ENCODE results near the gene SNX9.
A peak's percentile ranks its signal among the peaks of the same experiment; 100 is the strongest.

SNX9 gene

DNA sequence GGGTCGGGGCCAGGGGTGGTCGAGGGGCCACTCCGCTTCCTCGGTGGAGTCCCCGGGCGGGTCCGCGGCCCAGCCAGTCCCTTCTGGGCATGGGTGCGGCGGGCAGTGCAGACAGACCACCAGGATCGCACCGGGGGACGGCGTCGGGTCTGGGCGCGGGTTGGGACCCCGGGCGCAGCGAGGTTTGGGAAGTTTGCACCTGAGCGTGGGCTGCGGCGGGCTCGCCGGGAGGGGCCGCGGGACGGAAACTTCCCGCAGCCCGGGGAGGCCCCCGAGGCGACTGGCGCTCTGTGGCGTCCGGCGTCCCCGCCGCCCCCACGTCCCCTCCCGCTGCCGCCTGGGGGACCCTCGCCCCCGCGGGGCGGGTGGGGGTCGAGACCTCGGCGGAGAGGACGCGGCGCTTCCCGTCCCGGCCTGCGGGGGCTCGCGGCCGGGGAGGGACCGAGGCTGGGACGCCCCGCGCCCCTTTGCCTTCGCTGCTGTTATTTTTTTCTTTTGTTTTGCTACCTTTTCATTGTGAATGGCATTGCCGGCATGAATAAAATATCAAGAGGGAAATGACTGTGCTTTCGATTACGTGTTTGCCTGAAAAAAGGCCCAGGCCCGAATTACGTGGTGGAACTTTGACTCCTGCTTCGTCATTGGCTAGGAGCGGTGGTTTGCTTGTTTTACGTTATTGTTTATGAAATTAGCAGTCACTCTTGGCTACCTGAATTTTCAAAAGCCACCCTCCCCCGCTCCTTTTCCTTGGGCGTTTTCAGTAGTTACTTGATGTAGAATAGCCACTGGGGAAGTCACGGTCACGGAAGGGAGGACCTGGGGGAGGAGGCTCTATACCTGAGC, 703 bp downstream of the SNX9 start:
- Histone ChIP-seq H3K9ac (ENCODE audit: low read depth, low read length, poor library complexity) (peak overlapping the region; percentile 97), H3K14ac (ENCODE audit: low read length) (peak overlapping the region; percentile 78), H3K9me3 (replicated peaks in 1 of 2; ENCODE audit: control insufficient read depth in 2 of 2, insufficient read depth in 1 of 2, low read depth in 1 of 2, low read length in 2 of 2) (no peaks in the 10 kb centered on the region), H2BK5ac (ENCODE audit: low read length) (no peak overlapping the region), H3K36me3 (replicated peaks in 1 of 2; ENCODE audit: control insufficient read depth in 2 of 2, insufficient read depth in 2 of 2, low read length in 2 of 2) (peaks cover 0 to 3% of the 10 kb centered on the region in 2 donors), H3K4me3 (ENCODE audit: low read length in 2 of 2) (peak overlapping the region; percentile 57 to 87), H3K79me1 (ENCODE audit: low read depth, low read length) (no peaks in the 10 kb centered on the region), H4K91ac (ENCODE audit: low read depth, low read length, poor library complexity) (no peak overlapping the region), H3K27me3 (ENCODE audit: control insufficient read depth in 3 of 3, insufficient read depth in 3 of 3, low read depth in 1 of 3, low read length in 3 of 3) (peaks cover 0 to 11% (median 2%) of the 10 kb centered on the region in 3 experiments), H3K27ac (replicated peaks; ENCODE audit: low read length) (peak overlapping the region; percentile 65), H3K4me1 (ENCODE audit: control insufficient read depth in 2 of 2, insufficient read depth in 1 of 2, low read depth in 1 of 2, low read length in 2 of 2) (peaks cover 0 to 1% of the 10 kb centered on the region in 2 donors), H2BK12ac (ENCODE audit: low read length) (no peak overlapping the region), H2AK5ac (ENCODE audit: low read depth, low read length) (peak overlapping the region; percentile 65), H2BK15ac (ENCODE audit: low read length) (peak overlapping the region; percentile 79), H2BK120ac (ENCODE audit: low read depth, low read length) (peak overlapping the region; percentile 13), H3K4ac (ENCODE audit: low read length) (no peak overlapping the region), H3K4me2 (ENCODE audit: insufficient read depth, low read length, poor library complexity, severe bottlenecking) (peak overlapping the region; percentile 54), H3K18ac (ENCODE audit: low read length) (peak overlapping the region; percentile 99), H4K8ac (ENCODE audit: low read depth, low read length) (no peak overlapping the region), H2AFZ (ENCODE audit: low read length) (peak overlapping the region; percentile 94), H3K23ac (ENCODE audit: low read depth, low read length, poor library complexity) (peak overlapping the region; percentile 71)
- WGBS, 2 donors (ENCODE audit: extremely low coverage in 2 of 2, insufficient read length in 2 of 2, insufficient replicate concordance in 1 of 2), result no CpG with 5 or more reads among the region's 74 CpGs
- no peak for DNase-seq (ENCODE audit: low spot score)

DNA sequence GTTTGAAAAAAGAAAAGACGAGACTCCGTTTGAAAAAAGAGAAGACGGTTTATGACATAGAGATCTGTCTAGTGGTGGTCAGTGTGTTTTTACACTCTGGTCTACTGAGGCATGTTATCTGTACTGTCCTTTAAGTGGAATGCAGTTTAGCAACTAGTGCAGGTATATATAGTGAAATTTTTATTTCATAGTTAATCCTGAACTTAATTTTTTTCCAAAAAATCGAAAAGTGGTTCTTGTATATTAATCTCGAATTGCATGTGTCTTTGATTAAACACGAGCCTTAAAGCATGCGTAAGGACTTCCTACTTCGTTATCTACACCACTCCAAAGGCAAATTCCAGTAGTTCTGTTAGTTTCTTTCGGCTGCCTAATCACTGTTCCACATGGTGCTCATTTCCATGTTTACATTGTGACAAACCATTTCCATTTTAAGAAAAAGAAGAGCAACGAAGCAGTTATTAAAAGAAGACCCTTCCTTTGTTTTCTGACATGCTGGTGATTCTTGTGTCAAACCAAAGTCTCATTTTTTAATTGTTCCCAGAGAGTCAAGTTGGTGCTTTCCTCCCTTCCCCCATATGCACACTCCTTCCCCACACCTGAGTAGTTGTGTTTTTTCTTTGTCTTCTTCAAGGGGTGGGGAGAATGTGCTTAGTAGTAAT, 2.3 kb downstream of the SNX9 start:
- no peak overlapping the region for H2AK5ac ChIP-seq (ENCODE audit: low read depth, low read length)
- H3K36me3 ChIP-seq (replicated peaks in 1 of 2; ENCODE audit: control insufficient read depth in 2 of 2, insufficient read depth in 2 of 2, low read length in 2 of 2), result peaks cover 0 to 5% of the 10 kb centered on the region in 2 donors
- H2BK12ac ChIP-seq (ENCODE audit: low read length), result no peak overlapping the region
- no peak overlapping the region for H3K27ac ChIP-seq (replicated peaks; ENCODE audit: low read length)
- H3K27me3 ChIP-seq (ENCODE audit: control insufficient read depth in 3 of 3, insufficient read depth in 3 of 3, low read depth in 1 of 3, low read length in 3 of 3), result peaks cover 0 to 11% (median 2%) of the 10 kb centered on the region in 3 experiments
- H4K91ac ChIP-seq (ENCODE audit: low read depth, low read length, poor library complexity), result no peak overlapping the region
- H3K14ac ChIP-seq (ENCODE audit: low read length), result no peak overlapping the region
- H3K79me1 ChIP-seq (ENCODE audit: low read depth, low read length), result no peaks in the 10 kb centered on the region
- H3K9me3 ChIP-seq (replicated peaks in 1 of 2; ENCODE audit: control insufficient read depth in 2 of 2, insufficient read depth in 1 of 2, low read depth in 1 of 2, low read length in 2 of 2), result peaks cover 0 to 1% of the 10 kb centered on the region in 2 donors
- no peak overlapping the region for H2BK5ac ChIP-seq (ENCODE audit: low read length)
- no peak for DNase-seq (ENCODE audit: low spot score)
- H3K4me2 ChIP-seq (ENCODE audit: insufficient read depth, low read length, poor library complexity, severe bottlenecking), result no peak overlapping the region
- H2BK120ac ChIP-seq (ENCODE audit: low read depth, low read length), result no peak overlapping the region
- H3K4me3 ChIP-seq (ENCODE audit: low read length in 2 of 2), result no peak overlapping the region
- no CpG with 5 or more reads among the region's 10 CpGs for WGBS, 2 donors (ENCODE audit: extremely low coverage in 2 of 2, insufficient read length in 2 of 2, insufficient replicate concordance in 1 of 2)
- no peak overlapping the region for H2BK15ac ChIP-seq (ENCODE audit: low read length)
- H3K23ac ChIP-seq (ENCODE audit: low read depth, low read length, poor library complexity), result no peak overlapping the region
- H2AFZ ChIP-seq (ENCODE audit: low read length), result no peak overlapping the region
- H3K9ac ChIP-seq (ENCODE audit: low read depth, low read length, poor library complexity), result no peak overlapping the region
- peaks cover 2 to 3% of the 10 kb centered on the region in 2 donors for H3K4me1 ChIP-seq (ENCODE audit: control insufficient read depth in 2 of 2, insufficient read depth in 1 of 2, low read depth in 1 of 2, low read length in 2 of 2)
- H4K8ac ChIP-seq (ENCODE audit: low read depth, low read length), result no peak overlapping the region
- H3K4ac ChIP-seq (ENCODE audit: low read length), result no peak overlapping the region
- H3K18ac ChIP-seq (ENCODE audit: low read length), result no peak overlapping the region

DNA sequence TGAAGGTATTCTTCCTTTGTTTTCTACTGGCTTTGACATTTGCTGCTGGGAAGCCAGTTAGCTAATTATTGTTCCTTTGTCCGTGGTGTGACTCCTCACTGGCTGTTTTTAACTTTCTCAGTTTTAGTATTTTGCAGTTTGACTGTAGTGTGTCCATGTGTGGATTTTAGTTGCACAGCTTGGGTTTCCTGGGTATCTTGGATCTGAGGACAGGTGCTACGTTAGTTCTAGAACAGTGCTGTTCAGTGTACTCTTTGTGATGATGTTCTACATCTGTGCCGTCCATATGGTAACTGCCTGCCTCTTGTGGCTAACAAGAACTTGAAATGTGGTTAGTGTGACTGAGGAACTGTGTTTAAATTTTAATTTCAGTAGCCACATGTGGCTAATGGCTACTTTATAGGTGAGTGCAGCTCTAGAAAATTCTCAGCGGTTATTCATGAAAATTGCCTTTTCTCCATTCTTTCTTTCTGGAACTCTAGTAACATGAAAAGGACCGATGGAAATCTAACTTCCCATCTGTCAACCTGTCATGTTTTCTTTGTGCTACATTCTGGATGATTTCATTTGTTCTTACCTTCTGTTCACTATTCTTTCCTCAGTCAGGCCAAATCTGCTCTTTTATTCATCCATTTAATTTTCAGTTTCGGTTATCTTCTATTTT, 7.4 kb downstream of the SNX9 start:
- H3K4ac ChIP-seq (ENCODE audit: low read length), result no peak overlapping the region
- no peaks in the 10 kb centered on the region for H3K27me3 ChIP-seq (ENCODE audit: control insufficient read depth in 3 of 3, insufficient read depth in 3 of 3, low read depth in 1 of 3, low read length in 3 of 3)
- no peak overlapping the region for H2BK5ac ChIP-seq (ENCODE audit: low read length)
- H2BK12ac ChIP-seq (ENCODE audit: low read length), result no peak overlapping the region
- peak overlapping the region; percentile 22 for H3K27ac ChIP-seq (replicated peaks; ENCODE audit: low read length)
- no peak overlapping the region for H3K4me2 ChIP-seq (ENCODE audit: insufficient read depth, low read length, poor library complexity, severe bottlenecking)
- H3K4me1 ChIP-seq (ENCODE audit: control insufficient read depth in 2 of 2, insufficient read depth in 1 of 2, low read depth in 1 of 2, low read length in 2 of 2), result peaks cover 20 to 28% of the 10 kb centered on the region in 2 donors
- no peak overlapping the region for H3K4me3 ChIP-seq (ENCODE audit: low read length in 2 of 2)
- no peak overlapping the region for H3K14ac ChIP-seq (ENCODE audit: low read length)
- no peak overlapping the region for H2BK15ac ChIP-seq (ENCODE audit: low read length)
- H4K91ac ChIP-seq (ENCODE audit: low read depth, low read length, poor library complexity), result no peak overlapping the region
- DNase-seq (ENCODE audit: low spot score), result no peak
- H3K9ac ChIP-seq (ENCODE audit: low read depth, low read length, poor library complexity), result no peak overlapping the region
- no peak overlapping the region for H2AFZ ChIP-seq (ENCODE audit: low read length)
- H3K9me3 ChIP-seq (replicated peaks in 1 of 2; ENCODE audit: control insufficient read depth in 2 of 2, insufficient read depth in 1 of 2, low read depth in 1 of 2, low read length in 2 of 2), result peaks cover 0 to 8% of the 10 kb centered on the region in 2 donors
- no peak overlapping the region for H3K18ac ChIP-seq (ENCODE audit: low read length)
- H4K8ac ChIP-seq (ENCODE audit: low read depth, low read length), result no peak overlapping the region
- H3K23ac ChIP-seq (ENCODE audit: low read depth, low read length, poor library complexity), result no peak overlapping the region
- H3K36me3 ChIP-seq (replicated peaks in 1 of 2; ENCODE audit: control insufficient read depth in 2 of 2, insufficient read depth in 2 of 2, low read length in 2 of 2), result peaks cover 0 to 5% of the 10 kb centered on the region in 2 donors
- no peak overlapping the region for H2AK5ac ChIP-seq (ENCODE audit: low read depth, low read length)
- H2BK120ac ChIP-seq (ENCODE audit: low read depth, low read length), result no peak overlapping the region
- H3K79me1 ChIP-seq (ENCODE audit: low read depth, low read length), result no peaks in the 10 kb centered on the region
- WGBS, 2 donors (ENCODE audit: extremely low coverage in 2 of 2, insufficient read length in 2 of 2, insufficient replicate concordance in 1 of 2), result no CpG with 5 or more reads among the region's 6 CpGs

DNA sequence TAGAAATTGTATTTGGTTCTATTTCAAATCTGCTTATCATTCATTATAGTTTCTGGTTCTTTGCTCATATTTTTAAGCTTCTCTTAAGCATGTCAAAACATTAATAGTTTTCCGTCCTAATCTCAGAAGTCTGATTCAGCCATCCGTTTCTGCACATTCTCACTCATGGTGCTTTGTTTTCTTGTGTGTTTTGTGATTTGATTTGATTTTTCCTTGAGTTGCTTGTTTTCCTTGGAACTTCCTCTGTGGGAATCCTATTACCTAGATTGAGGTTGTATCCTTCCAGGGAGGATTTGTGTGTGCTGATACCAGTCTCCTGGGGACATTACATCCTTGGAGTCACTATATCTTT, 7.9 kb downstream of the SNX9 start:
- Histone ChIP-seq H4K91ac (ENCODE audit: low read depth, low read length, poor library complexity) (no peak overlapping the region), H3K14ac (ENCODE audit: low read length) (no peak overlapping the region), H3K23ac (ENCODE audit: low read depth, low read length, poor library complexity) (no peak overlapping the region), H3K4ac (ENCODE audit: low read length) (no peak overlapping the region), H3K4me3 (ENCODE audit: low read length in 2 of 2) (no peak overlapping the region), H3K18ac (ENCODE audit: low read length) (no peak overlapping the region), H2BK5ac (ENCODE audit: low read length) (no peak overlapping the region), H3K4me2 (ENCODE audit: insufficient read depth, low read length, poor library complexity, severe bottlenecking) (no peak overlapping the region), H2AFZ (ENCODE audit: low read length) (no peak overlapping the region), H3K9me3 (replicated peaks in 1 of 2; ENCODE audit: control insufficient read depth in 2 of 2, insufficient read depth in 1 of 2, low read depth in 1 of 2, low read length in 2 of 2) (peaks cover 0 to 8% of the 10 kb centered on the region in 2 donors), H2BK15ac (ENCODE audit: low read length) (no peak overlapping the region), H2BK12ac (ENCODE audit: low read length) (no peak overlapping the region), H3K27ac (replicated peaks; ENCODE audit: low read length) (peak overlapping the region; percentile 75), H3K36me3 (replicated peaks in 1 of 2; ENCODE audit: control insufficient read depth in 2 of 2, insufficient read depth in 2 of 2, low read length in 2 of 2) (peaks cover 0 to 5% of the 10 kb centered on the region in 2 donors), H4K8ac (ENCODE audit: low read depth, low read length) (no peak overlapping the region), H2AK5ac (ENCODE audit: low read depth, low read length) (no peak overlapping the region), H3K4me1 (ENCODE audit: control insufficient read depth in 2 of 2, insufficient read depth in 1 of 2, low read depth in 1 of 2, low read length in 2 of 2) (peaks cover 20 to 28% of the 10 kb centered on the region in 2 donors), H3K9ac (ENCODE audit: low read depth, low read length, poor library complexity) (no peak overlapping the region), H2BK120ac (ENCODE audit: low read depth, low read length) (no peak overlapping the region), H3K79me1 (ENCODE audit: low read depth, low read length) (no peaks in the 10 kb centered on the region), H3K27me3 (ENCODE audit: control insufficient read depth in 3 of 3, insufficient read depth in 3 of 3, low read depth in 1 of 3, low read length in 3 of 3) (no peaks in the 10 kb centered on the region)
- no peak for DNase-seq (ENCODE audit: low spot score)
- no CpG with 5 or more reads among the region's 2 CpGs for WGBS, 2 donors (ENCODE audit: extremely low coverage in 2 of 2, insufficient read length in 2 of 2, insufficient replicate concordance in 1 of 2)

Measured in neuronal stem cell (in vitro differentiated cells).